Measurements from ENCODE around the gene XXYLT1. TPM values are rescaled to one million over a fixed set of nuclear protein-coding genes. Genes with fewer than 3 reads are reported as not detected.

The XXYLT1 gene
- total RNA-seq, 1 donor from 2014 or later = 7.6 TPM

DNA sequence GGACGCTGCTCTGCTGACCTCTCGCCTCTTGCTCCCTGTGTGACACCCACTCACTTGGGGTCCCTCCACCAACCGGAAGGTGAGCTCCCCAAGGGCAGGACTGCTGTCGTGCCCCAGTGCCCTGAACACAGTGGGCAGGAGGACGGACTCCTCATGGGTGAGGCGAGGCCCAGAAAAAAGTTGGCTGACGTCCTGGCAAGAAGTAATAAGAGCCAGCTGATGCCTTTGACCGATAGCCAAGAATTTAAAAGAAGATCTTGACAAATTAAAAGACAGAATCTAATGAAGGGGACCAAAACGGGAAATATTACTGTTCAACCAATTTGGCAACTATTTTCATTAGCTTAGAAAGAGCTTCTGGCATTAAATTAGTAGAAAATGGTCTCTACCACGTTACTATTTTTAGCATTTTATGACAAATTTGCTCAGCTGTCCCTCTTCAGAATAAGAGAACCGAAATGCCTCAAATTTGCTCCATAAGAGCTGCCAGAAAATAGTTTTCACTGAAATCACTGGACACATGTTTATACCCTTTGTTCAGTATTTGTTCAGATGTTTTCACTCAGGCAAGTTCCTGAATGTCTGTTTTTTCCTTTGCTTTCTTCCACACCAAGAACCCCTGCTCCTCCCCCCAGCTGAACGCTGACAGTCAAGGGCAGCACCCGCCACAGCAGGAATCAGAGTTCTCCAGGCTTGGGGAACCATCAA is 60.5 kb downstream of the XXYLT1 start:
- Mint-ChIP-seq H3K27ac (no peak overlapping the region), H3K4me1 (peaks cover 21% of the 10 kb centered on the region), H3K27me3 (no peaks in the 10 kb centered on the region), H3K9me3 (no peaks in the 10 kb centered on the region), H3K4me3 (no peak overlapping the region), H3K36me3 (ENCODE audit: low read depth) (no peaks in the 10 kb centered on the region)
- ChIA-PET POLR2A (no interaction called here), CTCF (interaction anchor here (1.0 kb wide), 1 partner anchor 104 kb away, joined by 3 read pairs; no protein-coding TSS in a partner anchor)
- ATAC-seq (ENCODE audit: low read depth) = no peak
- TF ChIP-seq, protein P1, sequence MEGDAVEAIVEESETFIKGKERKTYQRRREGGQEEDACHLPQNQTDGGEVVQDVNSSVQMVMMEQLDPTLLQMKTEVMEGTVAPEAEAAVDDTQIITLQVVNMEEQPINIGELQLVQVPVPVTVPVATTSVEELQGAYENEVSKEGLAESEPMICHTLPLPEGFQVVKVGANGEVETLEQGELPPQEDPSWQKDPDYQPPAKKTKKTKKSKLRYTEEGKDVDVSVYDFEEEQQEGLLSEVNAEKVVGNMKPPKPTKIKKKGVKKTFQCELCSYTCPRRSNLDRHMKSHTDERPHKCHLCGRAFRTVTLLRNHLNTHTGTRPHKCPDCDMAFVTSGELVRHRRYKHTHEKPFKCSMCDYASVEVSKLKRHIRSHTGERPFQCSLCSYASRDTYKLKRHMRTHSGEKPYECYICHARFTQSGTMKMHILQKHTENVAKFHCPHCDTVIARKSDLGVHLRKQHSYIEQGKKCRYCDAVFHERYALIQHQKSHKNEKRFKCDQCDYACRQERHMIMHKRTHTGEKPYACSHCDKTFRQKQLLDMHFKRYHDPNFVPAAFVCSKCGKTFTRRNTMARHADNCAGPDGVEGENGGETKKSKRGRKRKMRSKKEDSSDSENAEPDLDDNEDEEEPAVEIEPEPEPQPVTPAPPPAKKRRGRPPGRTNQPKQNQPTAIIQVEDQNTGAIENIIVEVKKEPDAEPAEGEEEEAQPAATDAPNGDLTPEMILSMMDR (IDR thresholded peaks at IDR 0.05) = no peak
- DNase-seq = no peak
- intact Hi-C loops (cut with micrococcal nuclease) = no loop called here

DNA sequence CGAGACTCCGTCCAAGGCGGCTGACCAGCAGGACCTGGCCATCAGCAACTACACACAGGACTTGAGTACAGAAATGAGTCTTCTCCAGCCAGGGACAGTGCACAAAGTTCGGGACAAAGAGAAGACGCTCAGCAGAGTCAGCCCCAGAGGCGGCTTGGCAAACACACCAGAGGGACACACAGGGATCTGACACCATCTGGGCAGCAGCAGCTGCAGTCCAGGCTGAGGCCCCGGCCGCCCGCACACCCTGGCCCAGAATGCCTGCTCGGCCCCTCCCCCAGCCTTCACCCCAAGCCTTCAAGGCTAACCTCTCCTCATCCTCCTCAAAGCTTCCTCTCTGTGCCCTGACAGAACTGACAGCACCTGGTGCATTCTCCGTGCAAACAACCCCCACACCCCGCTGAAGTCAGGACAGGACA is 61.1 kb downstream of the XXYLT1 start:
- TF ChIP-seq, protein P1 (IDR thresholded peaks at IDR 0.05) = no peak
- CTCF ChIA-PET = no interaction called here
- Mint-ChIP-seq H3K36me3 (ENCODE audit: low read depth) (no peaks in the 10 kb centered on the region), H3K4me3 (no peak overlapping the region), H3K27ac (no peak overlapping the region), H3K27me3 (no peaks in the 10 kb centered on the region), H3K4me1 (peaks cover 26% of the 10 kb centered on the region), H3K9me3 (no peaks in the 10 kb centered on the region)
- no peak for ATAC-seq (ENCODE audit: low read depth)
- intact Hi-C loops (cut with micrococcal nuclease) = loop anchor here (5.0 kb wide), 2 partner anchors 47 to 83 kb away; no protein-coding TSS in a partner anchor
- DNase-seq = no peak
- POLR2A ChIA-PET = no interaction called here

DNA sequence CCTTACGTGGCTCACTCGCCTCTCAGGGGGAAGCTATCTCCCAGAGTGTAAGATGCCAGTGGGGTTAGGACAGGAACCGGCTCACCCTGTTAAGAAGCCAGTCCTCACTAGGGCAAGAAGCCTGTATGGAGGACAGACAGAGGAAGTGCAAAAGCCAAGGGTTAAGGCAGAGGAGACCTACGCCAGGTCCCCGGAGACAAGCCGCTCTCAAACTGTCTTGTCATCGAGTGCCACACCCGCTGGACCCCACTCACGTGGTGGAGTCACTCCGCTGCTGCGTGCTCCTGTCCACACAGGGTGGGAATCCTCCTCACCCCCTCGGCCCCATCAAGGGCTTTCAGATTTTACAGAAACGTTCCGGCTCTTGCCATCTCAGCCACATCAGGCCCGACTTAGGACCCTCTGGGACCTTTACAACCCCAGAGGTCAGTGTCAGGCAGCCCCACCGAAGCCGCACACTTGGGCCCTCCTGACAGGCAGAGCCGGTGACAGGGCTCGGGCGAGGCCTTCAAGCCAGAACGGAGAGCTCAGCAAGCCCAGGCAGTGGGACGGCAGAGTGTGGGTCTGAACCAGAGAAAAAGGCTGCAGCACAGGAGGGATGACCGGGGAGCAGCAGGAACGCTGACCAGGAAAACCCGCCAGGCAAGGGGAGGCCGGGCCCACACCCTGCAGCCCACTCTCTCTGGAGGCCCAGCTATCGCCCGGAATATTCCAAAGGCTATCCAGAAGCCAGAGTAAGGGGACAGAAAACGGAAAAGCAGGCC is 61.7 kb downstream of the XXYLT1 start:
- ATAC-seq (ENCODE audit: low read depth) = no peak
- DNase-seq = no peak
- POLR2A ChIA-PET = interaction anchor here (0.8 to 1.3 kb wide), 3 partner anchors 22 to 521 kb away, joined by 5 to 9 read pairs (median 6); no protein-coding TSS in a partner anchor
- TF ChIP-seq, protein P1 (IDR thresholded peaks at IDR 0.05) = no peak
- Mint-ChIP-seq H3K4me3 (no peak overlapping the region), H3K36me3 (ENCODE audit: low read depth) (no peaks in the 10 kb centered on the region), H3K27ac (no peak overlapping the region), H3K27me3 (no peaks in the 10 kb centered on the region), H3K9me3 (no peaks in the 10 kb centered on the region), H3K4me1 (peaks cover 32% of the 10 kb centered on the region)
- intact Hi-C loops (cut with micrococcal nuclease) = loop anchor here (5.0 kb wide), 2 partner anchors 48 to 82 kb away; no protein-coding TSS in a partner anchor
- CTCF ChIA-PET = no interaction called here

DNA sequence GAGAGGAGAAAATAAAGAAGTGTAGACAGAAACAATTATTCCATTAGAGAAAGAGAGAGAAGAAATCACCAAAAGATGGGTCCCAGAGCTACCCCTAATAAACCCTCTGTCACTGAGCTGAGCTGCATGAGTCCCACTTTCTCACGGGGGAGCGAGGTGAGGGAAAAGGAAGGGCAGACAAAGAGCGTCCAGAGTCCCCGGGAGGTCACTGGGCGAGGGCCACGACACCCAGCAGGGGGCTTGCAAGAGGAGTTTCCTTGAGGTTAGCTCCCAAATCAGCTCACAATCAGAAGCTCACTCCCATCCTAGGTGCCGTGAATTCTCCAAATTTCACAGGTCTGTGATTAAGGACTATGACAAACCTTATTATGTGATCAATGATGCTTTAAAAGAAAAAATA is 62.3 kb downstream of the XXYLT1 start:
- ATAC-seq (ENCODE audit: low read depth) (no peak), DNase-seq (no peak)
- TF ChIP-seq, protein P1 (IDR thresholded peaks at IDR 0.05) = no peak
- Mint-ChIP-seq H3K27me3 (no peaks in the 10 kb centered on the region), H3K4me3 (peak overlapping the region; percentile 58), H3K4me1 (peaks cover 35% of the 10 kb centered on the region), H3K27ac (peak overlapping the region; percentile 75), H3K9me3 (no peaks in the 10 kb centered on the region), H3K36me3 (ENCODE audit: low read depth) (no peaks in the 10 kb centered on the region)
- ChIA-PET POLR2A (interaction anchor here (0.8 to 1.3 kb wide), 6 partner anchors 22 to 521 kb away, joined by 4 to 9 read pairs (median 5); no protein-coding TSS in a partner anchor), CTCF (interaction anchor here (1.6 kb wide), 1 partner anchor 79 kb away, joined by 3 read pairs; no protein-coding TSS in a partner anchor)
- intact Hi-C loops (cut with micrococcal nuclease) = loop anchor here (5.0 kb wide), 2 partner anchors 49 to 81 kb away; no protein-coding TSS in a partner anchor

Measured in activated B cell treated with CpG ODN at 0.5 μM for 24 hours (primary cell).